Thyroid gland (tissue), 4 donors: ENCODE results near the gene NRG3.

Experiments
- CTCF ChIP-seq, 6 experiments: fragments of 200-600 bp in 3 of 6; fragments of 450-650 bp in 3 of 6; sonication (generic) in 3 of 6; IDR thresholded peaks; one replicate each; pipeline ENCODE4 v1.5.1; 2016 to 2019; ENCODE audit warnings: antibody characterized with exemption in 6 of 6, mild to moderate bottlenecking in 2 of 6, inconsistent platforms in 1 of 6, moderate library complexity in 1 of 6
- POLR2A ChIP-seq, 2 donors: fragments of 450-650 bp; IDR thresholded peaks; one replicate each; pipeline ENCODE4 v1.6.1; 2017; ENCODE audit warnings: antibody characterized with exemption in 2 of 2, mild to moderate bottlenecking in 2 of 2, moderate library complexity in 1 of 2

- TF ChIP-seq POLR2A (IDR thresholded peaks at IDR 0.05) (no peak), CTCF (IDR thresholded peaks at IDR 0.05) (no peak)
Measured at GRCh38 chr10:82628373-82628772, 753.4 kb downstream of the NRG3 start.
